ENCODE data around the gene ACTL8.

Gene ACTL8

GRCh38 chr1:17822741-17823426 is 67.8 kb downstream of the ACTL8 start:
- no peak overlapping the region for H3K27ac ChIP-seq
- TF ChIP-seq CTCF (conservative IDR thresholded peaks at IDR 0.05): no peak

DNA sequence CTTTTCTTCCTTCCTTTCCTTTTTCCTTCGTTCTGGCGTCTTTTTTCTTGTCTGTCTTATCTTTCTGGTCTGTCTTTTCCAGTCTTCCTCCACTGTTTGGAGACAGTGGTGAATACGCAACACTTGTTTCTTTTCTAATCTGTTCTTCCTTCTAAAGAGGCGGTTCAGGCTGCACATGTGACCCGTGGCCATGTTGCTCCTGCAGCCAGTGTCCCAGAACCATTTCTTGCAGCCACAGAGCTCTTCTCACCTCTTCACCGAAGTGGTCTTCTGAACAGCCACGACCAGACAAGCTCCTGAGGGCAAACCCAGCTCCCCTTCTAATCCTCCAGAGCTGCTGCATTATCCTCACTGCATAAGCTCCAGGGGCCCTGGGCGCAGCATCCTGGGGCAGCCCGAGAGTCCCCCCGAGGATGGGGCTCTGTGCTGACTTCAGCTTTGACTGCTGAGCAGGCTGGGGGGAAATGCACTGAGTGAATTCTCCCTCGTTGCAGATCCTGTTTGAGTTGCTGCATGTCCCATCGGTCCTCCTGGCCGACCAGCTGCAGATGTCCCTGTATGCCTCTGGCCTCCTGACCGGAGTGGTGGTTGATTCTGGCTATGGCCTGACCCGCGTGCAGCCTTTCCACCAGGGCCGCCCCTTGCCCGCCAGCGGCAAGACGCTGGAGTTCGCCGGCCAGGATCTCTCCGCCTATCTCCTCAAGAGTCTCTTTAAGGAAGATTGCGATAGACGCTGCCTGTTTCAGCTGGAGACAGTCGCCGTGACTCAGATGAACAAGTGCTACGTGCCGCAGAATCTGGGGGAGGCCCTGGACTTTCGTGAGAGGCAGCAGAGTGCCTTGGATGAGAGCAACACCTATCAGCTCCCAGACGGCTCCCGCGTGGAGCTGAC is 70.4 kb downstream of the ACTL8 start:
- TF ChIP-seq CTCF (conservative IDR thresholded peaks at IDR 0.05): no peak
- H3K27ac ChIP-seq: no peak overlapping the region

- no peak overlapping the region for H3K27ac ChIP-seq
- TF ChIP-seq CTCF (conservative IDR thresholded peaks at IDR 0.05): peak; percentile 75
Observed at GRCh38 chr1:17826165-17826488, 71.0 kb downstream of the ACTL8 start.

- H3K27ac ChIP-seq: no peak overlapping the region
- TF ChIP-seq CTCF (conservative IDR thresholded peaks at IDR 0.05): no peak
Observed at GRCh38 chr1:17828991-17829390, 73.9 kb downstream of the ACTL8 start.

- TF ChIP-seq CTCF (conservative IDR thresholded peaks at IDR 0.05): no peak
- no peak overlapping the region for H3K27ac ChIP-seq
Observed at GRCh38 chr1:17829579-17829978, 74.4 kb downstream of the ACTL8 start.

- TF ChIP-seq CTCF (conservative IDR thresholded peaks at IDR 0.05): no peak
- H3K27ac ChIP-seq: no peak overlapping the region
Observed at GRCh38 chr1:17831597-17831996, 76.5 kb downstream of the ACTL8 start.

GRCh38 chr1:17833661-17834501 is 78.7 kb downstream of the ACTL8 start:
- TF ChIP-seq CTCF (conservative IDR thresholded peaks at IDR 0.05): no peak
- H3K27ac ChIP-seq: no peak overlapping the region
